Neural cell (in vitro differentiated cells): ENCODE measurements around the gene BTBD18. TPM values are rescaled to one million over a fixed set of nuclear protein-coding genes. Genes with fewer than 3 reads are reported as not detected.

ENCODE experiments used
- H2AFZ ChIP-seq: fragments of 200-600, 300-800 bp; sonication (generic), shearing (Covaris generic); 2 replicates; pipeline ENCODE4 v1.6.0; 2014; ENCODE audit warnings: low read depth, mild to moderate bottlenecking, antibody characterized with exemption, low read length, moderate library complexity
- H3F3A ChIP-seq: fragments of 200-600 bp; shearing (Covaris generic); 2 replicates; pipeline ENCODE4 v1.6.1; 2016; ENCODE audit warnings: mild to moderate bottlenecking, moderate library complexity, mixed read lengths, antibody characterized with exemption, low read length; ENCODE audit not compliant: insufficient read depth, poor library complexity, severe bottlenecking
- H3K27ac ChIP-seq: fragments of 200-600, 300-800 bp; sonication (generic), shearing (Covaris generic); 2 replicates; pipeline ENCODE4 v1.5.1; 2014; ENCODE audit warnings: mild to moderate bottlenecking, low read length, moderate library complexity
- H3K27me3 ChIP-seq: fragments of 300-800, 200-600 bp; sonication (generic), shearing (Covaris generic); 2 replicates; pipeline ENCODE4 v1.6.0; 2014; ENCODE audit warnings: mild to moderate bottlenecking, low read depth, low read length, moderate library complexity; ENCODE audit not compliant: insufficient read depth
- H3K36me3 ChIP-seq: fragments of 300-800, 200-600 bp; sonication (generic), shearing (Covaris generic); 2 replicates; pipeline ENCODE4 v1.5.1; 2014; ENCODE audit warnings: mild to moderate bottlenecking, antibody characterized with exemption, low read length, moderate library complexity; ENCODE audit not compliant: insufficient read depth
- H3K4me2 ChIP-seq: fragments of 300-800, 200-600 bp; sonication (generic), shearing (Covaris generic); 2 replicates; pipeline ENCODE4 v1.6.0; 2014; ENCODE audit warnings: mild to moderate bottlenecking, low read length
- H3K4me3 ChIP-seq: fragments of 300-800, 200-600 bp; sonication (generic), shearing (Covaris generic); 2 replicates; pipeline ENCODE4 v1.5.1; 2014; ENCODE audit warnings: mild to moderate bottlenecking, low read length, moderate library complexity
- H3K79me2 ChIP-seq: fragments of 200-600 bp; shearing (Covaris generic); replicated peaks from 2 replicates; pipeline ENCODE4 v1.6.0; 2014; ENCODE audit warnings: mild to moderate bottlenecking, low read length, moderate library complexity; ENCODE audit not compliant: insufficient read depth
- H3K9ac ChIP-seq: fragments of 300-800, 200-600 bp; sonication (generic), shearing (Covaris generic); 2 replicates; pipeline ENCODE4 v1.6.1; 2016; ENCODE audit warnings: mild to moderate bottlenecking, low read length, mixed read lengths
- H3K9me2 ChIP-seq: fragments of 200-600 bp; shearing (Covaris generic); 2 replicates; pipeline ENCODE4 v1.6.1; 2016; ENCODE audit warnings: mild to moderate bottlenecking, low read length, mixed read lengths; ENCODE audit not compliant: insufficient read depth
- H3K9me3 ChIP-seq: fragments of 200-600, 300-800 bp; sonication (generic), shearing (Covaris generic); 2 replicates; pipeline ENCODE4 v1.6.1; 2016; ENCODE audit warnings: mild to moderate bottlenecking, mixed run types, low read length, moderate library complexity, mixed read lengths
- H4K20me1 ChIP-seq: fragments of 200-600 bp; shearing (Covaris generic); 2 replicates; pipeline ENCODE4 v1.6.1; 2016; ENCODE audit warnings: mild to moderate bottlenecking, mixed run types; ENCODE audit not compliant: insufficient read depth
- CTCF ChIP-seq: fragments of 450-650 bp; IDR thresholded peaks from 2 replicates; pipeline ENCODE4 v1.5.1; 2014; ENCODE audit warnings: antibody characterized with exemption, mild to moderate bottlenecking, moderate library complexity; ENCODE audit not compliant: poor library complexity, severe bottlenecking
- EP300 ChIP-seq: fragments of 450-650 bp; conservative IDR thresholded peaks from 2 replicates; pipeline ENCODE4 v1.6.1; 2014; ENCODE audit warnings: antibody characterized with exemption, mild to moderate bottlenecking, moderate library complexity; ENCODE audit not compliant: poor library complexity, severe bottlenecking
- MXI1 ChIP-seq: fragments of 450-650 bp; conservative IDR thresholded peaks from 2 replicates; pipeline ENCODE4 v1.6.1; 2014; ENCODE audit warnings: antibody characterized with exemption, mild to moderate bottlenecking; ENCODE audit not compliant: poor library complexity, severe bottlenecking
- POLR2AphosphoS5 ChIP-seq: IDR thresholded peaks from 2 replicates; pipeline ENCODE4 v1.6.1; 2012
- RAD21 ChIP-seq: fragments of 450-650 bp; conservative IDR thresholded peaks from 2 replicates; pipeline ENCODE4 v1.6.1; 2014; ENCODE audit warnings: antibody characterized with exemption, mild to moderate bottlenecking, moderate library complexity
- REST ChIP-seq: IDR thresholded peaks from 2 replicates; pipeline ENCODE4 v1.6.1; 2012; ENCODE audit warnings: borderline replicate concordance
- TAF1 ChIP-seq: IDR thresholded peaks from 2 replicates; pipeline ENCODE4 v1.6.1; 2012; ENCODE audit warnings: low read depth
- polyA plus RNA-seq: library from polyadenylated mRNA; depleted of rRNA; stranded (reverse); fragments of >200 nt; gene quantifications from 2 replicates; pipeline ENCODE4 v1.2.3, GENCODE V29; 2014
- small RNA-seq, 3 experiments: library from RNA; depleted of rRNA; stranded (forward); fragments of <200 nt; gene quantifications; one replicate each; pipeline ENCODE3, GENCODE V24; 2012

Gene BTBD18
- polyA plus RNA-seq, 1 donor from 2014 or later = not detected

- Histone ChIP-seq H3K4me3 (no peak overlapping the region), H3K36me3 (peaks cover 17% of the 10 kb centered on the region), H3K9ac (no peak overlapping the region), H2AFZ (no peak overlapping the region), H4K20me1 (no peaks in the 10 kb centered on the region), H3K27me3 (no peaks in the 10 kb centered on the region), H3K4me2 (no peak overlapping the region), H3K79me2 (no peaks in the 10 kb centered on the region), H3K9me3 (no peaks in the 10 kb centered on the region), H3K27ac (no peak overlapping the region), H3K9me2 (no peaks in the 10 kb centered on the region), H3F3A (no peaks in the 10 kb centered on the region)
- TF ChIP-seq CTCF = no peak
- TF ChIP-seq REST = no peak
- TF ChIP-seq POLR2AphosphoS5 = no peak
- no peak for TF ChIP-seq TAF1
- TF ChIP-seq MXI1 = no peak
- no peak for TF ChIP-seq RAD21
- no peak for TF ChIP-seq EP300
Observed at GRCh38 chr11:57698843-57699365, 52.7 kb downstream of the BTBD18 start.

Small RNA genes within 50 kb of the gene (small RNA-seq; reads per million reads assigned to genes)
- gene AP001931.1 (0 reads per million in 3 experiments), gene TMX2-CTNND1 (0 reads per million in 3 experiments)

Other genes starting within 250 kb of the BTBD18 start
- 2.5 and 3.3 TPM in 2 replicates for gene SLC43A1, start 236.1 kb downstream of the BTBD18 start, polyA plus RNA-seq
- 63.6 and 69.5 TPM in 2 replicates for gene TIMM10, start 221.1 kb downstream of the BTBD18 start, polyA plus RNA-seq
- not detected in 2 replicates for gene SMTNL1, start 214.2 kb downstream of the BTBD18 start, polyA plus RNA-seq
- 88.0 and 101 TPM in 2 replicates for gene UBE2L6, start 184.1 kb downstream of the BTBD18 start, polyA plus RNA-seq
- 0.22 TPM in 1 of 2 replicates, not detected in the other for gene SERPING1, start 154.1 kb downstream of the BTBD18 start, polyA plus RNA-seq
- 18.4 and 19.8 TPM in 2 replicates for gene YPEL4, start 101.9 kb downstream of the BTBD18 start, polyA plus RNA-seq
- 18.2 and 22.7 TPM in 2 replicates for gene CLP1, start 94.1 kb downstream of the BTBD18 start, polyA plus RNA-seq
- 15.8 and 17.4 TPM in 2 replicates for gene ZDHHC5, start 83.7 kb downstream of the BTBD18 start, polyA plus RNA-seq
- 46.4 and 62.4 TPM in 2 replicates for gene MED19, start 39.6 kb downstream of the BTBD18 start, polyA plus RNA-seq
- gene TMX2, start 39.2 kb downstream of the BTBD18 start, polyA plus RNA-seq = 119 and 130 TPM in 2 replicates
- gene SELENOH, start 10.3 kb downstream of the BTBD18 start, polyA plus RNA-seq = 509 and 546 TPM in 2 replicates
- 70.3 and 90.3 TPM in 2 replicates for gene CTNND1, start 10.0 kb upstream of the BTBD18 start, polyA plus RNA-seq